Activated T-cell treated with anti-CD3 and anti-CD28 coated beads, Interleukin-2, amount 50 U/mL, for 48 hours (primary cell): ENCODE results near the gene QPRT.
A peak's percentile ranks its signal among the peaks of the same experiment; 100 is the strongest.
"Not testable (repeated sequence)": the region's sequence is repeated elsewhere in the genome, so short reads cannot be mapped to it uniquely, and the experiment has no call there.

ENCODE experiments used
- DNase-seq, 2 experiments: peaks; one replicate each; pipeline ENCODE4 v3.0.0-alpha.2; 2020

The QPRT gene

GRCh38 chr16:29663016-29663806 is 15.8 kb upstream of the QPRT start, which contains the start of gene SPN:
TSS of gene SPN (plus strand) at chr16:29663247. CDS start at chr16:29663729, 482 bp downstream.
- peak; percentile 72 to 74 for DNase-seq

GRCh38 chr16:29663807-29664090 is 15.2 kb upstream of the QPRT start:
- peak; percentile 62 to 65 for DNase-seq

- DNase-seq = peak; percentile 65 to 71
These were observed 14.7 kb upstream of the QPRT start for GRCh38 chr16:29664091-29664921.

GRCh38 chr16:29665294-29666077 is 13.5 kb upstream of the QPRT start:
- peak; percentile 56 to 59 for DNase-seq

- DNase-seq = not testable (repeated sequence)
These were observed 11.7 kb upstream of the QPRT start for GRCh38 chr16:29667322-29667610.

- DNase-seq = no peak
These were observed 11.2 kb upstream of the QPRT start for GRCh38 chr16:29667755-29668154.

GRCh38 chr16:29668267-29668666 is 10.7 kb upstream of the QPRT start:
- no peak for DNase-seq

GRCh38 chr16:29673501-29673900 is 5.5 kb upstream of the QPRT start:
- no peak for DNase-seq

GRCh38 chr16:29674188-29674587 is 4.8 kb upstream of the QPRT start:
- no peak for DNase-seq

- no peak for DNase-seq
These were observed 3.0 kb upstream of the QPRT start for GRCh38 chr16:29675811-29676643.

GRCh38 chr16:29676989-29677785 is 1.8 kb upstream of the QPRT start:
- DNase-seq = no peak

GRCh38 chr16:29680180-29680598 is 1.2 kb downstream of the QPRT start:
- DNase-seq = no peak

- no peak for DNase-seq
These were observed 4.6 kb downstream of the QPRT start for GRCh38 chr16:29683543-29684090.

GRCh38 chr16:29684679-29685078 is 5.7 kb downstream of the QPRT start:
- no peak for DNase-seq

GRCh38 chr16:29686740-29687332 is 7.9 kb downstream of the QPRT start:
- no peak for DNase-seq

GRCh38 chr16:29687755-29688154 is 8.8 kb downstream of the QPRT start:
- DNase-seq = no peak

GRCh38 chr16:29688172-29688571 is 9.2 kb downstream of the QPRT start:
- DNase-seq = no peak

- not testable (repeated sequence) for DNase-seq
These were observed 10.7 kb downstream of the QPRT start for GRCh38 chr16:29689490-29690351.

- not testable (repeated sequence) for DNase-seq
These were observed 13.6 kb downstream of the QPRT start for GRCh38 chr16:29692606-29693005.
